GM12891 (cell line): Measurements from ENCODE around the gene IGSF6.

Experiments
- POLR2A ChIP-seq: IDR thresholded peaks from 2 replicates; pipeline ENCODE4 v1.6.1; 2011; ENCODE audit warnings: low read depth, low read length, control low read depth
- POLR2AphosphoS5 ChIP-seq: IDR thresholded peaks from 2 replicates; pipeline ENCODE4 v1.6.1; 2011; ENCODE audit warnings: low read depth, low read length, control low read depth

- TF ChIP-seq POLR2A (no peak), POLR2AphosphoS5 (no peak)
Observed at GRCh38 chr16:21645261-21645721, 7.1 kb downstream of the IGSF6 start.
